Measurements from ENCODE around the gene ZNF33A. TPM values are rescaled to one million over a fixed set of nuclear protein-coding genes. Genes with fewer than 3 reads are reported as not detected.
A peak's percentile ranks its signal among the peaks of the same experiment; 100 is the strongest.

Gene ZNF33A
- total and polyA plus RNA-seq, 2 of the 4 experiments (the other 2 are of a cell fraction), result 5.6 to 14.3 TPM

- Histone ChIP-seq H4K5ac (ENCODE audit: low read depth, low read length) (no peak overlapping the region), H3K4ac (ENCODE audit: low read depth, low read length) (no peak overlapping the region), H3K14ac (replicated peaks; ENCODE audit: low read depth, low read length) (no peak overlapping the region), H3K27ac (ENCODE audit: insufficient read depth, low read length) (no peak overlapping the region; the same call in 1 of the 2 replicates), H2BK15ac (ENCODE audit: low read depth, low read length) (no peak overlapping the region), H3K9me1 (ENCODE audit: insufficient read depth, low read length) (no peaks in the 10 kb centered on the region), H2AK9ac (replicated peaks; ENCODE audit: low read depth, low read length, poor library complexity) (no peak overlapping the region), H2BK20ac (ENCODE audit: low read depth, low read length) (no peak overlapping the region), H3K36me3 (ENCODE audit: control insufficient read depth, insufficient read depth, low read length) (peaks cover 7% of the 10 kb centered on the region; the same call in 1 of the 2 replicates), H2AFZ (replicated peaks; ENCODE audit: low read length, poor library complexity) (no peak overlapping the region), H2AK5ac (ENCODE audit: low read depth, low read length) (no peak overlapping the region), H4K20me1 (ENCODE audit: insufficient read depth, low read length) (no peaks in the 10 kb centered on the region), H2BK120ac (ENCODE audit: low read depth, low read length) (no peak overlapping the region), H3K4me3 (ENCODE audit: insufficient read depth, low read depth, low read length) (no peak overlapping the region), H3K18ac (ENCODE audit: low read depth, low read length) (no peak overlapping the region), H4K8ac (ENCODE audit: low read depth in 2 of 2, low read length in 2 of 2) (no peak overlapping the region), H3K27me3 (ENCODE audit: control insufficient read depth, insufficient read depth, low read length) (no peaks in the 10 kb centered on the region), H3K9ac (ENCODE audit: low read depth, low read length) (no peak overlapping the region), H3K56ac (ENCODE audit: extremely low read depth, insufficient read depth, low read length) (no peak overlapping the region), H3K4me2 (ENCODE audit: low read depth, low read length) (no peak overlapping the region), H3K9me3 (ENCODE audit: control insufficient read depth, insufficient read depth, low read length) (peaks cover 12% of the 10 kb centered on the region), H3K23ac (ENCODE audit: low read depth, low read length) (no peak overlapping the region), H2BK5ac (ENCODE audit: low read depth, low read length, poor library complexity, severe bottlenecking) (peak overlapping the region; percentile 36), H3K4me1 (ENCODE audit: control insufficient read depth, insufficient read depth, low read length) (0 out of 2 replicates have a peak, but pooled peaks cover 1% of the 10 kb centered on the region), H4K91ac (ENCODE audit: insufficient read depth, low read depth, low read length) (no peak overlapping the region), H3K79me1 (ENCODE audit: low read depth in 1 of 2, low read length in 2 of 2) (no peaks in the 10 kb centered on the region)
- in situ Hi-C loops (cut with MboI; ENCODE audit: low sequenced_read_pairs), result no loop called here
- ChIA-PET CTCF (no interaction called here), POLR2A (ENCODE audit: unreplicated experiment) (no interaction called here)
- ATAC-seq (ENCODE audit: low read depth) (peak; percentile 88), DNase-seq (peak; percentile 93)
- TF ChIP-seq USF2 (IDR thresholded peaks at IDR 0.05; ENCODE audit: low read depth, low read length) (no peak), NFE2L2 (IDR thresholded peaks at IDR 0.05; ENCODE audit: low read depth, low read length) (peak; percentile 48; the same call in 1 of the 2 replicates), MAFK (IDR thresholded peaks at IDR 0.05; ENCODE audit: low read depth, low read length) (peak; percentile 92), CEBPB (IDR thresholded peaks at IDR 0.05; ENCODE audit: low read depth, low read length) (peak; percentile 91), MAZ (IDR thresholded peaks at IDR 0.05; ENCODE audit: borderline replicate concordance, low read depth, low read length) (no peak), CHD1 (IDR thresholded peaks at IDR 0.05; ENCODE audit: low read depth, low read length) (no peak), FOS (IDR thresholded peaks at IDR 0.05; ENCODE audit: low read depth, low read length) (peak; percentile 46; the same call in 1 of the 2 replicates)
- TF ChIP-seq, protein P1, sequence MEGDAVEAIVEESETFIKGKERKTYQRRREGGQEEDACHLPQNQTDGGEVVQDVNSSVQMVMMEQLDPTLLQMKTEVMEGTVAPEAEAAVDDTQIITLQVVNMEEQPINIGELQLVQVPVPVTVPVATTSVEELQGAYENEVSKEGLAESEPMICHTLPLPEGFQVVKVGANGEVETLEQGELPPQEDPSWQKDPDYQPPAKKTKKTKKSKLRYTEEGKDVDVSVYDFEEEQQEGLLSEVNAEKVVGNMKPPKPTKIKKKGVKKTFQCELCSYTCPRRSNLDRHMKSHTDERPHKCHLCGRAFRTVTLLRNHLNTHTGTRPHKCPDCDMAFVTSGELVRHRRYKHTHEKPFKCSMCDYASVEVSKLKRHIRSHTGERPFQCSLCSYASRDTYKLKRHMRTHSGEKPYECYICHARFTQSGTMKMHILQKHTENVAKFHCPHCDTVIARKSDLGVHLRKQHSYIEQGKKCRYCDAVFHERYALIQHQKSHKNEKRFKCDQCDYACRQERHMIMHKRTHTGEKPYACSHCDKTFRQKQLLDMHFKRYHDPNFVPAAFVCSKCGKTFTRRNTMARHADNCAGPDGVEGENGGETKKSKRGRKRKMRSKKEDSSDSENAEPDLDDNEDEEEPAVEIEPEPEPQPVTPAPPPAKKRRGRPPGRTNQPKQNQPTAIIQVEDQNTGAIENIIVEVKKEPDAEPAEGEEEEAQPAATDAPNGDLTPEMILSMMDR (conservative IDR thresholded peaks at IDR 0.05; ENCODE audit: low read depth, low read length), result no peak
- dilution Hi-C loops (cut with HindIII; ENCODE audit: low sequenced_read_pairs, unreplicated experiment), result no loop called here
- intact Hi-C loops (cut with micrococcal nuclease), result loop anchor here (1.0 kb wide), 1 partner anchor 44 kb away; the partner anchor contains the start of gene ZNF33A
- no TSS peak for BruUV-seq (replicated peaks)
These were observed 43.9 kb downstream of the ZNF33A start for GRCh38 chr10:38054361-38054797.

All from IMR-90 (cell line).